Activated naive CD8-positive, alpha-beta T cell treated with anti-CD3 and anti-CD28 coated beads, Interleukin-2, amount 50 U/mL, for 24 hours (primary cell): ENCODE measurements around the gene CTNNB1.
"Not testable (repeated sequence)": the region's sequence is repeated elsewhere in the genome, so short reads cannot be mapped to it uniquely, and the experiment has no call there.

Experiments
- ATAC-seq: fragments of 150-1000 bp; cut with Tn5 transposase; one replicate; pipeline ENCODE4 v1.10.0; 2021
- DNase-seq: peaks from one replicate; pipeline ENCODE4 v3.0.0; 2021
- H3K27ac Mint-ChIP-seq: one replicate; pipeline ENCODE4 v1.8.0; 2021; ENCODE audit warnings: mild to moderate bottlenecking, mixed read lengths
- H3K27me3 Mint-ChIP-seq: one replicate; pipeline ENCODE4 v1.8.0; 2021; ENCODE audit warnings: mixed read lengths
- H3K36me3 Mint-ChIP-seq: one replicate; pipeline ENCODE4 v1.8.0; 2021; ENCODE audit warnings: low read depth, mixed read lengths
- H3K4me1 Mint-ChIP-seq: one replicate; pipeline ENCODE4 v1.8.0; 2021; ENCODE audit warnings: mixed read lengths
- H3K4me3 Mint-ChIP-seq: one replicate; pipeline ENCODE4 v1.8.0; 2021; ENCODE audit warnings: mild to moderate bottlenecking, moderate library complexity, mixed read lengths
- H3K9me3 Mint-ChIP-seq: one replicate; pipeline ENCODE4 v1.8.0; 2021; ENCODE audit warnings: mixed read lengths

Gene CTNNB1

DNA sequence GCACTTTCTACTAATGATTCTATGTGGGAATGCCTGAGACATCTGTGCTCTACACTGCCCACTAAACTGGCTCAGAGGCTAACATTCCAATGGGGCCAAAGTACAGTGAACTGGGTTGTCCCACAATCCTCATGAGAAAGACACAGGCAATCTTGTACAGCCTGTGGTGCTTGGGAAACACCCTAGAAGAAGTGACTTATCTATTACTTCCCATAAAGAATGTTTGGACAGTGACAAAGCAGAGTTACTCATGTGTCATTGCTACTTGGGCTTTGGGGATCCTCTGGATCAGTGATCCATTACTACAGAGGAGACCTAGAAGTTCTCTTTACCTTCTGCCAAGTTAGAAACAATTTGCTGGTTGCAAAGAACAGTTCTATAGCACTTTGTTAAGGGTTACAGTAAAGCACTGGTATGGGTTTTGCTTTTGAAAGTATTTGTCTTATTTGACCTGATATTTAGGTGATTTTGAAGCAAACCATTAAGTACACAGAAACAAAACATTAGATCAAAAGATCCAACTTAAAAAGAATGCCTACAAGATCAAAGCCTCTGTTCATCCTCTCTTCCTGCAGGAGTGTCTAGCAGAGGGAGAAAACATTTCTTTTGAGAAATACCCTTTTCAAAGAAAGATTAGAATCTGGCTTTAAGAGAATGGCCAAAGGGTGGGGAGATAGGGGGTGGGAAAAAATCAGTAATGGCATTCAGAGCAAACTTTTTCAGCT lies 75.8 kb downstream of the CTNNB1 start:
- Mint-ChIP-seq H3K36me3 (peaks cover 21% of the 10 kb centered on the region), H3K27me3 (no peaks in the 10 kb centered on the region), H3K9me3 (peaks cover 23% of the 10 kb centered on the region), H3K27ac (no peak overlapping the region), H3K4me1 (no peaks in the 10 kb centered on the region), H3K4me3 (no peak overlapping the region)
- no peak for ATAC-seq
- no peak for DNase-seq

GRCh38 chr3:41276191-41276590 lies 76.9 kb downstream of the CTNNB1 start:
- Mint-ChIP-seq H3K4me1 (no peaks in the 10 kb centered on the region), H3K27ac (no peak overlapping the region), H3K4me3 (no peak overlapping the region), H3K27me3 (no peaks in the 10 kb centered on the region), H3K9me3 (peaks cover 30% of the 10 kb centered on the region), H3K36me3 (peaks cover 21% of the 10 kb centered on the region)
- DNase-seq = no peak
- no peak for ATAC-seq

DNA sequence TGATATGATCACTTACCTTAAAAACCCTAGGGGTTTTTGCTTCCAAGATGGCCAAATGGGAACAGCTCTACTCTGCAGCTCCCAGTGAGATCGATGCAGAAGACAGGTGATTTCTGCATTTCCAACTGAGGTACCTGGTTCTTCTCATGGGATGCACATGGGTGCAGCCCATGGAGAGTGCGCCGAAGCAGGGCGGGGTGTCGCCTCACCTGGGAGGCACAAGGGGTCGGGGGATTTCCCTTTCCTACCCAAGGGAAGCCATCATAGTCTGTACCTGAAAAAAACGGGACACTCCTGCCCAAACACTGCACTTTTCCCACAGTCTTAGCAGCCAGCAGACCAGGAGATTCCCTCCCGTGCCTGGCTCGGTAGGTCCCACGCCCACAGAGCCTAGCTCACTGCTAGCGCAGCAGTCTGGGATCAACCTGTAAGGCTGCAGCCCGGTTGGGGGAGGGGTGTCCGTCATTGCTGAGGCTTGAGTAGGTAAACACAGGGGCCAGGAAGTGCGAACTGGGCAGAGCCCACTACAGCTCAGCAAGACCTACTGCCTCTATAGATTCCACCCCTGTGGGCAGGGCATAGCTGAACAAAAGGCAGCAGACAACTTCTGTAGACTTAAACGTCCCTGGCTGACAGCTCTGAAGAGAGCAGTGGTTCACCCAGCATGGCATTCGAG lies 78.6 kb downstream of the CTNNB1 start:
- Mint-ChIP-seq H3K36me3 (peaks cover 15% of the 10 kb centered on the region), H3K27me3 (no peaks in the 10 kb centered on the region), H3K9me3 (peaks cover 22% of the 10 kb centered on the region), H3K27ac (no peak overlapping the region), H3K4me3 (no peak overlapping the region), H3K4me1 (no peaks in the 10 kb centered on the region)
- DNase-seq = no peak
- no peak for ATAC-seq

DNA sequence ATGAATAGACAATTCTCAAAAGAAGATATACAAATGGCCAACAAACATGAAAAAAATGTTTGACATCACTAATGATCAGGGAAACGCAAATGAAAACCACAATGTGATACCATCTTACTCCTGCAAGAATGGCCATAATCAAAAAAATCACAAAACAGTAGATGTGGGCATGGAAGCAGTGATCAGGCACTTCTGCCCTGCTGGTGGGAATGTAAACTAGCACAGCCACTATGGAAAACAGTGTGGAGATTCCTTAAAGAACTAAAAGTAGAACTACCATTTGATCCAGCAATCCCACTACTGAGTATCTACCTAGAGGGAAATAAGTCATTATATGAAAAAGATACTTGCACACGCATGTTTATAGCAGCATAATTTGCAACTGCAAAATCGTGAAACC lies 85.6 kb downstream of the CTNNB1 start:
- not testable (repeated sequence) for DNase-seq, H3K27ac Mint-ChIP-seq, H3K4me3 Mint-ChIP-seq, ATAC-seq, H3K27me3 Mint-ChIP-seq, H3K4me1 Mint-ChIP-seq, H3K36me3 Mint-ChIP-seq
- peaks cover 19% of the 10 kb centered on the region for H3K9me3 Mint-ChIP-seq

- Mint-ChIP-seq H3K36me3 (no peaks in the 10 kb centered on the region), H3K4me1 (no peaks in the 10 kb centered on the region), H3K27ac (no peak overlapping the region), H3K27me3 (no peaks in the 10 kb centered on the region), H3K4me3 (no peak overlapping the region), H3K9me3 (peaks cover 11% of the 10 kb centered on the region)
- no peak for DNase-seq
- ATAC-seq = no peak
These were observed 87.0 kb downstream of the CTNNB1 start for GRCh38 chr3:41286305-41286704.

GRCh38 chr3:41288785-41289184 lies 89.5 kb downstream of the CTNNB1 start:
- H3K27ac Mint-ChIP-seq = no peak overlapping the region

More at GRCh38 chr3:41288785-41289184, 89.5 kb downstream of the CTNNB1 start:
- Mint-ChIP-seq H3K36me3 (no peaks in the 10 kb centered on the region), H3K27me3 (no peaks in the 10 kb centered on the region), H3K9me3 (peaks cover 11% of the 10 kb centered on the region), H3K4me1 (no peaks in the 10 kb centered on the region), H3K4me3 (no peak overlapping the region)
- ATAC-seq (no peak), DNase-seq (no peak)
